ENCODE measurements around the gene LHX3.

LHX3 gene

GRCh38 chr9:136191960-136192286 lies 13.0 kb downstream of the LHX3 start:
- no peak for DNase-seq

GRCh38 chr9:136191099-136191959 lies 13.6 kb downstream of the LHX3 start:
- no peak for DNase-seq

DNA sequence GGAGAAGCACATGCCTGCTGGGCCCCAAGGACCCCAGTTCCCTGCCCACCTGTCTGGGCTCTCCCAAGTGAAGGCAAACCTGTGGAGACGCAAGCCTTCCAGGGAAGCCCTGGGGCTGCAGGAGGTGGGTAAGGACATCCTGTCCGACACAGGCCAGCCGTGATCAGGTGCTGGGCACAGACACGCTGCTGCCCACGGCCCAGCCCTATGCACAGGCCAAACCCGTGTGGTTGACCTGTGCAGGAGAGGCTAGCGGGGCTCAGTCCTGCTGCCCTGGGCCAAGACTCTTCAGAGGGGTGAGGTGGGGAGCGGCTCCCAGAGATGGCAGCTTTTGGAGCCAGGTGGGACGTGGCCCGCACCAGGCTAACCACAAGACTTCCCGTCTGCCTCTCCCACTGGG lies 14.3 kb downstream of the LHX3 start:
- DNase-seq, result no peak

GRCh38 chr9:136190237-136190601 lies 14.7 kb downstream of the LHX3 start:
- DNase-seq, result no peak

GRCh38 chr9:136189394-136190236 lies 15.3 kb downstream of the LHX3 start:
- DNase-seq, result no peak

GRCh38 chr9:136187683-136188586 lies 17.0 kb downstream of the LHX3 start:
- DNase-seq, result no peak

DNA sequence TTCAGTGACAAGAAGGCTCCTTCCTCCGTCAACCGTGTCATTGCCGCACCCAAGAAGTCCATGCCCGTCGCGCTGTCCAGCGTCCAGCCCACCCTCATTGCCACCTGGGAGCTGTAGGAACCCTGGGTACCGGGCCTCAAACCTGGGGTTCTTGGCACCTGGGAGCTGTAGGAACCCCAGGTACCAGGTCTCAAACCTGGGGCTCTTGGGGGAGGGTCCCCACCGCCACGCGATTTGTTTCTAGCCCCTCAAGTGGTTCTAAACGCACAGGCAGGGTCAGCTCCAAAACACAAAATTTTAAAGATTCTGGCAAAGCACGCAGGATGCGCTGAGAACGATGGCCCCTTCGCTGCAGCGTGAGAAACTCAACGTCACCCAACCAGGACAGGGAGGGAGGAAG lies 17.7 kb downstream of the LHX3 start:
- no peak for DNase-seq

- DNase-seq, result no peak
These were observed 18.5 kb downstream of the LHX3 start for GRCh38 chr9:136186386-136186785.

GRCh38 chr9:136185596-136186366 lies 19.1 kb downstream of the LHX3 start:
- DNase-seq, result no peak

DNA sequence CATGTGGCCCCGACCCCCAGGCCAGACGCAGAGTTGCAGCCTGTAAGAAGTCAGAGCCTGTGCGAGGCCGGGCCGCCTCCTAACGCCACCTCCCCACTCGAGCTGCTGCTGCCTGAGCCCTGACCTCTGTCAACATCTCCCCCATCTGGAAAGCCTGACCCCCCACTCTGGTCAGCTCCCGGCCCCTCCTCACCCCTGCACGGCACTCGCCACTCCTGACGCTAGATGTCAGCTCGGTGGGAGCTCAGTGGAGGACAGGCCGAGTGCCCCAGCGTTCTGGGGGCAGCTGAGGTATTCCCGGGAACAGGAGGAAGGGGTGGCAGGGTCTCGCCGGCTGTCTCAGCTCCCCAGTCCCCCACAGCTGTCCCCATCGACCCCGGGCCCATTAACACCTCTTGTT lies 19.9 kb downstream of the LHX3 start:
- DNase-seq, result no peak

- DNase-seq, result no peak
These were observed 22.0 kb downstream of the LHX3 start for GRCh38 chr9:136182850-136183422.

- no peak for DNase-seq
These were observed 22.5 kb downstream of the LHX3 start for GRCh38 chr9:136182420-136182787.

DNA sequence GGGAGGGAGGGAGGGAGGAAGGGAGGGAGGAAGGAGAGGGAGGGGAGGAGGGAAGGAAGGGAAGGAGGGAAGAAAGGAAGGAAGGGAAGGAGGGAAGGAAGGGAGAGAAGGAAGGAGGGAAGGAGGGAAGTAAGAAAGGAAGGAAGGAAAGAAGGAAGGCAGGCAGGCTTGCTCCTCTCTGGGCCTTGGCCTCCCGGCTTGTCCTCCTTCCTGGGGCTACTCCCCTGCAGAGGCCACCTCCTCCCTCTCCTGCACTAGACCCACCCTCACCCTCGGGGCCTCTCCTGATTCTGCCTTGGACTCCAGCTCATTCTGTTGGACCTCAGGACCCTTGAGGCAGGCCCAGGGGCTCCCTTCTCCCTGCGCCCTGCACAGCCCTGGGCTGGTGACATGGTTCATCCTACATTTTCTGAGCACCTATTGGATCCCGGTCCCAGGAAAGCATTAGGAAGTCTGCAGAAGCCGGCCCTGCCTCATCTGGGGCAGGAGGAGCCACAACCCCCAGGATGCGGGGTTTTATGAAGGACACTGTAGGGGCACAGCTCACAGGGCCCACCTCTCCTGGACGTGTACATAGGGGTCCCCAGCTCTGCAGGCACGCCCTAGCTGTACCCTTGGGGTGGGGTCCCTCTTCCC lies 23.0 kb downstream of the LHX3 start:
- no peak for DNase-seq

- no peak for DNase-seq
These were observed 24.3 kb downstream of the LHX3 start for GRCh38 chr9:136180586-136180985.

GRCh38 chr9:136179761-136180160 lies 25.2 kb downstream of the LHX3 start:
- no peak for DNase-seq

- no peak for DNase-seq
These were observed 25.8 kb downstream of the LHX3 start for GRCh38 chr9:136179101-136179616.

GRCh38 chr9:136178773-136179075 lies 26.2 kb downstream of the LHX3 start:
- DNase-seq, result no peak

DNA sequence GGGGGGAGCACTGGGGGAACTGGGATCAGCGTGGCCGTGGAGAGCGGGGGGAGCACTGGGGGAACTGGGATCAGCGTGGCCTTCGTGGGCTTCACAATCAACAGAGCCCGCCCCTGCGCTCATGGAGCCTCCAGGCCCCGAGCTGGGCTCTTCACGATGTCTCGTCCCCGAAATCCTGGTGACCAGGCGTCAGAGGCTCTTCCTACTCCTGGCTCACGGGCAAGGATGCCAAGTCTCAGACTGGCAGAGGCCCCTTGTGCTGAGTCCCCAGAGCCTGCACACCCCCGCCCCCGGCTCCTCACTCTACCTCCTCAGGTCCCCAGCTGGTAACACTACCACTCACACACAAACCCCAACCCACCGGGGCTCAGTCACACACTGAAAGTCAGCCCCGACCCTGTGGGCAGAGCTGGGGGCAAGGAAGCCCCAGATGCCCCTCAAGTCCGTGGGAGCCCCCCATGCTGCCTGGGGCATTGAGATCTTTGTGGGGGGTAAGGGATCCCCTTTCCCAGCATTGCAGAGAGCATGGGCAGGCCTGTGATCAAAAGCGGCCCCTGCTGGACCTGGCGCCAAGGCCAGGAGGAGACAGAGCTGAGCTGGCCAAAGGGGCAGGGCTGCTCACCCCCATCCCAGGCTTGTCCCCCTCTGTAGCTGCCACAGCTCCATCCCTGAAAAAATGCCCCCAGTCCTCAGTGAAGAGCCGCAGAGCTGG lies 26.7 kb downstream of the LHX3 start:
- no peak for DNase-seq

DNA sequence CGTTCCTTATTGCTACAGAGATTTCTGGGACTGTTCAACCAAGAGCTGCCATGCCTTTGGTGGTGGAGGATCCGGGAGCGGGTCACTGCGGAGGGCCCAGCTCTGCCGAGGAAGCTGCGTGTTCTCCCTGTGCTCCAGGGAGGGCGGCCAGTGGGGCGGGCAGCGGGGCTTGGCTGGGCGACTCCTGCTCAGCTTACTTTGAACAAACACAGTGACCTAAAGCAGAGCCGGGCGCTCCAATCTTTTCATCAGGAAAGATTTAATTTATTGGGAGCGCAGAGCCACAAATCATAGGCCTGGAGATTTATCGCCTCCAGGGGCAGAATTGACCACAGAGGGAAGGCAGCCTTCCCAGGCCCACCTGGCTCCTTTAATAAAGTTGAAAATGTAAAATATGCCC lies 27.7 kb downstream of the LHX3 start:
- DNase-seq, result no peak

DNA sequence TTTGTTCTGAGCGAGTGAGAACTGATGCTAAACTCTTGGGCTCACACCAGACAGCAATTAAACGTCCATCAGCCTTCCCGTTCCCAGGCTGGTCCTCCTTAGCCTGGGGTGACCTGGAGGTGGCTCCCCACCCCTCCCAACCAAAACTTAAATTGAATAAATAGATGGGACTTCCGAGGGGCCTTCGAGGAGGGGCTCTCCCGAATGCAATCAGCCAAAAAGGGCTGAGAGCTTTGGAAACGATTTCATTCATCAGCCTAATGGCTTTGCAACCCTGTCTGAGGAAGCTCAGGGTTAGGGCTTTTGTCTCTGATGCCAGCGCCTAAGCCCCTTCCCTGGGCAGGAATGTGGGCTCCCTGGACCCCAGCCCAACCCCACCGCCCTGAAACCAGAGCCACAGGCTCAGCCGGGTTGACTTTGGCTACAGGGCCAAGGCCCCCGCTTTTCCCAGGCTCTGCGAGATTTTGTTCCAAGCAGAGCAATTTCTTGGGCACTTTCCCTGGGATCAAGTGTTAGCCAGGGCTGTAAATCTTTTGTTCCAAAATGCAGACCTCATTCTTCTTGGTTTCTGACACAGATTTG lies 29.2 kb downstream of the LHX3 start:
- DNase-seq, result no peak
